ENCODE results near the gene VRK3. TPM values are rescaled to one million over a fixed set of nuclear protein-coding genes. Genes with fewer than 3 reads are reported as not detected.

VRK3 gene
- total RNA-seq, 1 donor from 2014 or later = 44.6 TPM

DNA sequence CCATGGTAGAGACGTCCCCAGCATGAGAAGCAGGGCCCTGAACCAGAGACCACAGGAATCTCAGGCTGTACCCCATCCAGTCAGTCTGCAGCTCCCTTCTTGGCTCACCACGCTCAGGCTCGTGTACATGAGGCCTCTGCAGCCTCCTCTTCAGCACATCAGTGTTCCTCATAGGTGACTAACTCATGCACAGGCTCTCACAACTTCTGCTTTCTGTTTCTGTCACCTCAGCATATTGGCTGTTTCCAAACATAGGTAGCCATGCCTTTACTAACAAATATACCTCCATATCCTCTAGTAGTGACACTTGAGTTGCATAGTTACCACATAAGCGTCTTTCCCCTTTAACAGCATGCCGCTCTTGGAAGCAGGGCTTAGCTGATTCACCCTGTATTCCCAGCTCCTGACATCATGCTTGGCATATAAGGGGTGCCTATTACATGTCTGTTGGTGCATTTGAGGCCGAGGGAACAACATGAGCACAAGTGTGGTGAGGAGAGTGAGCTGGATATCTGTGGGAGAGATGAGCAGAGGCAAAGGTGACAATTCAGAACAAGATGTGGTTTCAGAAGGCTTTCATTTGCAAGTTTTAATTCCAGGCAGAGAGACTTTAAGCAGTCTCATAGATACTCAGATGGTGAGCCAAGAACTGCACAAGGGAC is 17.3 kb upstream of the VRK3 start:
- H3K4me3 Mint-ChIP-seq = no peak overlapping the region
- H3K9me3 Mint-ChIP-seq = peaks cover 28% of the 10 kb centered on the region
- H3K4me1 Mint-ChIP-seq (ENCODE audit: unreplicated experiment) = no peaks in the 10 kb centered on the region
- TF ChIP-seq CTCF (conservative IDR thresholded peaks at IDR 0.05) = no peak
- H3K27me3 Mint-ChIP-seq = no peaks in the 10 kb centered on the region
- peaks cover 76% of the 10 kb centered on the region for H3K36me3 Mint-ChIP-seq
- no peak overlapping the region for H3K27ac Mint-ChIP-seq
- DNase-seq (ENCODE audit: extremely low spot score, unreplicated experiment) = no peak

GRCh38 chr19:50040967-50041366 is 15.8 kb upstream of the VRK3 start:
- Mint-ChIP-seq H3K9me3 (peaks cover 25% of the 10 kb centered on the region), H3K27ac (no peak overlapping the region), H3K36me3 (peaks cover 70% of the 10 kb centered on the region), H3K27me3 (no peaks in the 10 kb centered on the region), H3K4me3 (no peak overlapping the region), H3K4me1 (ENCODE audit: unreplicated experiment) (no peaks in the 10 kb centered on the region)
- TF ChIP-seq CTCF (conservative IDR thresholded peaks at IDR 0.05) = no peak
- DNase-seq (ENCODE audit: extremely low spot score, unreplicated experiment) = no peak

DNA sequence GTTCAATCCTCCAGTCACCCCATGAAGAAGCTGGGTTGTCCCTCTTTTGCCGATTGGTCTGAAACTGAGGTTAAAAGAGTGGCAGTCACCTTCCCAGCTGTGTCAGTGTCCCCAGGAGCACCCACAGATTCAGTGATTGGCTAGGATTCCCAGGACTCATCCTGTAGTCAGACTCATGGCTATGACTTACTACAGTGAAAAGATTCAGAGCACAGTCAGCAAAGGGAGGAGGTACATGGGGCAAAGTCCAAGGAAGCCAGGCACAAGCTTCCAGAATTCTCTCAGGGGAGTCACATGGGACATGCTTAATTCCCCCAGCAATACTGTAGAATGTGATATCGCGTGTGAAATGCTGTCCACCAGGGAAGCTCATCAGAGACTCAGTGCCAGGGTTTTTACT is 14.8 kb upstream of the VRK3 start:
- TF ChIP-seq CTCF (conservative IDR thresholded peaks at IDR 0.05) = no peak
- H3K36me3 Mint-ChIP-seq = peaks cover 67% of the 10 kb centered on the region
- peaks cover 19% of the 10 kb centered on the region for H3K9me3 Mint-ChIP-seq
- H3K27ac Mint-ChIP-seq = peak overlapping the region; percentile 39
- H3K4me3 Mint-ChIP-seq = no peak overlapping the region
- no peaks in the 10 kb centered on the region for H3K27me3 Mint-ChIP-seq
- no peaks in the 10 kb centered on the region for H3K4me1 Mint-ChIP-seq (ENCODE audit: unreplicated experiment)
- no peak for DNase-seq (ENCODE audit: extremely low spot score, unreplicated experiment)

DNA sequence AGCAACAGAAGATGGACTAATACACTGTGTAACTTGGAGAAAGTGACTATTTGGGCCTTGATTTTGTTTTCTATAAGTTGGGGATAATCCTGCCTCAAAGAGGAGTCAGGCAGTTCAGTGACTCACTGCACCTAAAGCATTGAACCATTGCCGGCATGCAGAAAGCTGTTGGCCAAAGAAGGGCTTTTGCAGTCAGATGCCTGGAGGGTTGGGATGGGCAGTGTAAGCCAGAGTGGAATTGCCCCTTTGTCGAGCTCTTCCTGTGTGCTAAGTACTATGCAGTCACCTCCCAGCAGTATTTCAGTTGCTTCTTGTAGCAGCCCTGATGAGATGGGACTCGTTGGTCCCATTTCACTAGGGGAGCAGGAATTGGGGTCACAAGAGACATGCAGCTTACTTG is 11.7 kb upstream of the VRK3 start:
- Mint-ChIP-seq H3K9me3 (no peaks in the 10 kb centered on the region), H3K36me3 (peaks cover 66% of the 10 kb centered on the region), H3K4me3 (no peak overlapping the region), H3K4me1 (ENCODE audit: unreplicated experiment) (no peaks in the 10 kb centered on the region), H3K27ac (peak overlapping the region; percentile 34), H3K27me3 (no peaks in the 10 kb centered on the region)
- TF ChIP-seq CTCF (conservative IDR thresholded peaks at IDR 0.05) = no peak
- DNase-seq (ENCODE audit: extremely low spot score, unreplicated experiment) = no peak

DNA sequence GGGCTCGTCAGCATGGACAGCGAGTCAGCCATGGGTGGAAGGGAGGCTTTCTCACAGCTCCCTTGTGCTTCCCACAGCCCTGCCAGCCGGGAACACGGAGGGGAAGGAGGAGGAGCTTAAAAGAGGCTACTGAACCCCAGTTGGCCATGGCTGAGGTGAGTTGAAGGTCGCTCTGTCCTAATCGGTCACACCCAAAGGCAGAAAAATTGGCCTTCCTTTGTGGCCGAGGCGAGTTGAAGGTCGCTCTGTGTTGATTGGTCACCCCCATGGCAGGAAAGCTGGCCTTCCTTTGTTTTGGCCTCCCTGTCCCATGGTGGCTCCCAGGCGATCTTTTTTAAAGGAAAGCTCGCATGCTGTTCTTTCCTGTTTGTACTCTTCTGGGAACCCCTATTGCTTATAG is 5.8 kb upstream of the VRK3 start:
- Mint-ChIP-seq H3K27ac (no peak overlapping the region), H3K36me3 (peaks cover 55% of the 10 kb centered on the region), H3K9me3 (peaks cover 2% of the 10 kb centered on the region), H3K27me3 (no peaks in the 10 kb centered on the region), H3K4me1 (ENCODE audit: unreplicated experiment) (peaks cover 11% of the 10 kb centered on the region), H3K4me3 (no peak overlapping the region)
- DNase-seq (ENCODE audit: extremely low spot score, unreplicated experiment) = no peak
- TF ChIP-seq CTCF (conservative IDR thresholded peaks at IDR 0.05) = no peak

DNA sequence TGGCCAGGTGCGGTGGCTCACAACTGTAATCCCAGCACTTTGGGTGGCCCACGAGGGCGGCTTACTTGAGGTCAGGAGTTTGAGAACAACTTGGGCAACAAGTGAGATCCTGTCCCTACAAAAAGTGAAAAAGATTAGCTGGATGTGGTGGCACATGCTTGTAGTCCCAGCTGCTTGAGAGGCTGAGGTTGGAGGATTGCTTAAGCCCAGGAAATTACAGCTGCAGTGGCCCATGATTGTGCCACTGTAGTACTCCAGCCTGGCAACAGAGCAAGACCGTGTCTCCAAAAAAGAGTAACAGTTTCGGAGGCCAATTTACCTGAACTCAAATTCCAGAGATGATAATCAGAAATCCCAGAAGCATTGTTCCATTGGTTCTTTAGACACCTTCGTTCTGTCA is 5.1 kb upstream of the VRK3 start:
- Mint-ChIP-seq H3K9me3 (peaks cover 3% of the 10 kb centered on the region), H3K36me3 (peaks cover 54% of the 10 kb centered on the region), H3K4me1 (ENCODE audit: unreplicated experiment) (peaks cover 13% of the 10 kb centered on the region), H3K27me3 (no peaks in the 10 kb centered on the region), H3K4me3 (no peak overlapping the region), H3K27ac (no peak overlapping the region)
- no peak for TF ChIP-seq CTCF (conservative IDR thresholded peaks at IDR 0.05)
- DNase-seq (ENCODE audit: extremely low spot score, unreplicated experiment) = no peak

Measured in type B pancreatic cell (in vitro differentiated cells).